ENCODE measurements around the gene KLHDC4. TPM values are rescaled to one million over a fixed set of nuclear protein-coding genes. Genes with fewer than 3 reads are reported as not detected.

The KLHDC4 gene
- total and polyA plus RNA-seq, 2 of the 4 experiments (the other 2 are of a cell fraction), result 13.6 to 19.0 TPM

DNA sequence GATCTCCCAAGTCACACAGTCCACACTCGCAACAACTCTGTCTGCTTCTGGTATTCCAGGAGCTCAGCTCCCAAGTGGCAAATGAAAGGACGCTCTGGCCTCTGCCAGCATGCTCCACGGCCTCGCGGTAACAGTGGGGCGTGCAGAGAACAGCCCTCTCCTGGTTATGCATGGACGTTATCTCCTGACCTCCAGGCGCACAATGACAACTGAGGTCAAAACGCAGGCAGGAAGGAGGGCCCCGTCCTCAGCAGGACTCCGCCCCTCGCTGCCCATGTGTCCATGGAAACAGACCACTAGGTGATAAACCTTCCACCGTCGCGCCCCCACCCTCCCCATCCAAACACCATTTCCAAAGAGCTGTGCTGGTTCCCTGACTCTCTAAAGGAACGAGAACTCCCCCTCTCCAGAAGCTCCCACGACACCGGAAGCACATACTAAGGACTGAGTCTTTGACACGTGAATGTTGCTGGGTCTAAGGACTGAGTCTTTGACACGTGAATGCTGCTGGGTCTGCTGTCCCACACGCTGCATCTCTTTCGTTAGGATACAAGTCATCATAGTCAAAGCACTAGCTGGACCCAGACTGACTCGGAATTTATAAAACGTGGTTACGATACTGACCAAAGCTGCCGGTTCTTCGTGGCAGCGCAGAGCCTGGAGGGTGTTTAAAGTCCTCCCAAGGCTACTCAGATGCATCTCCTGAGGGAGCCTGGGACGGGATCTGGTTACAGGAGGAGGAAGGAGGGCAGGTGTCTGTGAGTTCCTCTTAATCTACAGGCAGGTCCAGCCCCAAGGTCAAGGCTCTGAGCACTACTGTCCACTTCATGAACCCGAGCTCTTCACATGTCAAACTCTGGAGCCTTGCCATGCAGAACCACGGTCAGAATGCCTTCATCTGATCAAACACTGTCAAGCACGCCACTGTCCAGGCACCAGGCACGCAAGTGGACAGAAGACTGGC is 43.9 kb downstream of the KLHDC4 start:
- Histone ChIP-seq H3K23ac (ENCODE audit: low read depth, low read length) (no peak overlapping the region), H2AK9ac (replicated peaks; ENCODE audit: low read depth, low read length, poor library complexity) (no peak overlapping the region), H4K20me1 (ENCODE audit: insufficient read depth, low read length) (peaks cover 29% of the 10 kb centered on the region), H3K27ac (ENCODE audit: insufficient read depth, low read length) (no peak overlapping the region), H3K4me1 (ENCODE audit: control insufficient read depth, insufficient read depth, low read length) (peaks cover 6% of the 10 kb centered on the region; the same call in 1 of the 2 replicates), H3K9ac (ENCODE audit: low read depth, low read length) (no peak overlapping the region), H4K5ac (ENCODE audit: low read depth, low read length) (no peak overlapping the region), H3K56ac (ENCODE audit: extremely low read depth, insufficient read depth, low read length) (no peak overlapping the region), H3K9me1 (ENCODE audit: insufficient read depth, low read length) (peaks cover 12% of the 10 kb centered on the region; the same call in 1 of the 2 replicates), H3K14ac (replicated peaks; ENCODE audit: low read depth, low read length) (no peak overlapping the region), H4K8ac (ENCODE audit: low read depth in 2 of 2, low read length in 2 of 2) (no peak overlapping the region), H2BK15ac (ENCODE audit: low read depth, low read length) (no peak overlapping the region), H2BK20ac (ENCODE audit: low read depth, low read length) (no peak overlapping the region), H3K18ac (ENCODE audit: low read depth, low read length) (no peak overlapping the region), H2AFZ (replicated peaks; ENCODE audit: low read length, poor library complexity) (no peak overlapping the region), H3K4me2 (ENCODE audit: low read depth, low read length) (no peak overlapping the region), H2AK5ac (ENCODE audit: low read depth, low read length) (no peak overlapping the region), H3K27me3 (ENCODE audit: control insufficient read depth, insufficient read depth, low read length) (no peaks in the 10 kb centered on the region), H4K91ac (ENCODE audit: insufficient read depth, low read depth, low read length) (no peak overlapping the region), H3K9me3 (ENCODE audit: control insufficient read depth, insufficient read depth, low read length) (no peaks in the 10 kb centered on the region), H3K4me3 (ENCODE audit: insufficient read depth, low read depth, low read length) (no peak overlapping the region), H3K4ac (ENCODE audit: low read depth, low read length) (no peak overlapping the region), H3K79me1 (ENCODE audit: low read depth in 1 of 2, low read length in 2 of 2) (peaks cover 11 to 38% of the 10 kb centered on the region in 2 experiments; a peak in 3 of 4 replicates), H2BK5ac (ENCODE audit: low read depth, low read length, poor library complexity, severe bottlenecking) (no peak overlapping the region), H3K36me3 (ENCODE audit: control insufficient read depth, insufficient read depth, low read length) (0 out of 2 replicates have a peak, but pooled peaks cover 4% of the 10 kb centered on the region), H2BK120ac (ENCODE audit: low read depth, low read length) (no peak overlapping the region)
- ChIA-PET CTCF (no interaction called here), POLR2A (ENCODE audit: unreplicated experiment) (no interaction called here)
- in situ Hi-C loops (cut with MboI; ENCODE audit: low sequenced_read_pairs) (no loop called here), intact Hi-C loops (cut with micrococcal nuclease) (no loop called here), dilution Hi-C loops (cut with HindIII; ENCODE audit: low sequenced_read_pairs, unreplicated experiment) (no loop called here)
- no peak for ATAC-seq (ENCODE audit: low read depth)
- no TSS peak for BruUV-seq (replicated peaks)
- no peak for DNase-seq
- 90% methylated on average over 13 of the region's 33 CpGs; no CpG with 5 or more reads in 1 of the 2 experiments for WGBS, 2 experiments (ENCODE audit: extremely low coverage in 2 of 2, insufficient read length in 1 of 2)
- TF ChIP-seq MAFK (IDR thresholded peaks at IDR 0.05; ENCODE audit: low read depth, low read length), result no peak
- TF ChIP-seq RAD21 (IDR thresholded peaks at IDR 0.05; ENCODE audit: low read length), result no peak
- TF ChIP-seq, protein P1, sequence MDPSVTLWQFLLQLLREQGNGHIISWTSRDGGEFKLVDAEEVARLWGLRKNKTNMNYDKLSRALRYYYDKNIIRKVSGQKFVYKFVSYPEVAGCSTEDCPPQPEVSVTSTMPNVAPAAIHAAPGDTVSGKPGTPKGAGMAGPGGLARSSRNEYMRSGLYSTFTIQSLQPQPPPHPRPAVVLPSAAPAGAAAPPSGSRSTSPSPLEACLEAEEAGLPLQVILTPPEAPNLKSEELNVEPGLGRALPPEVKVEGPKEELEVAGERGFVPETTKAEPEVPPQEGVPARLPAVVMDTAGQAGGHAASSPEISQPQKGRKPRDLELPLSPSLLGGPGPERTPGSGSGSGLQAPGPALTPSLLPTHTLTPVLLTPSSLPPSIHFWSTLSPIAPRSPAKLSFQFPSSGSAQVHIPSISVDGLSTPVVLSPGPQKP (IDR thresholded peaks at IDR 0.05; ENCODE audit: borderline replicate concordance, low read depth, low read length), result no peak
- no peak for TF ChIP-seq MAZ (IDR thresholded peaks at IDR 0.05; ENCODE audit: borderline replicate concordance, low read depth, low read length)

Measured in IMR-90 (cell line).